ENCODE measurements around the gene SAFB.

Gene SAFB

GRCh38 chr19:5642204-5642603 lies 19.3 kb downstream of the SAFB start (continued):
- TF ChIP-seq TSHZ2 (CRISPR knock-in tag; IDR thresholded peaks at IDR 0.05) (no peak), PPARA (CRISPR knock-in tag; IDR thresholded peaks at IDR 0.05; ENCODE audit: borderline replicate concordance) (no peak)

- ATAC-seq, result no peak
- no peak for TF ChIP-seq POU6F1 (CRISPR knock-in tag; IDR thresholded peaks at IDR 0.05; ENCODE audit: borderline replicate concordance, low read depth)
- TF ChIP-seq ZNF70 (CRISPR knock-in tag; IDR thresholded peaks at IDR 0.05), result no peak
- TF ChIP-seq ARNTL (CRISPR knock-in tag; IDR thresholded peaks at IDR 0.05; ENCODE audit: borderline replicate concordance, low read depth), result no peak
- no peak for TF ChIP-seq GLIS3 (CRISPR knock-in tag; IDR thresholded peaks at IDR 0.05)
- no peak for TF ChIP-seq OSR1 (CRISPR knock-in tag; IDR thresholded peaks at IDR 0.05)
These were observed 20.2 kb downstream of the SAFB start for GRCh38 chr19:5643060-5643459.

GRCh38 chr19:5644037-5644436 lies 21.2 kb downstream of the SAFB start:
- ATAC-seq, result no peak
- TF ChIP-seq ISL1 (CRISPR knock-in tag; IDR thresholded peaks at IDR 0.05) (no peak), TSHZ2 (CRISPR knock-in tag; IDR thresholded peaks at IDR 0.05) (no peak), TOX (CRISPR knock-in tag; IDR thresholded peaks at IDR 0.05; ENCODE audit: borderline replicate concordance) (no peak), ZFP30 (CRISPR knock-in tag; IDR thresholded peaks at IDR 0.05) (no peak), ZFP3 (CRISPR knock-in tag; IDR thresholded peaks at IDR 0.05) (no peak), ZNF70 (CRISPR knock-in tag; IDR thresholded peaks at IDR 0.05) (no peak), PPARA (CRISPR knock-in tag; IDR thresholded peaks at IDR 0.05; ENCODE audit: borderline replicate concordance) (no peak)

GRCh38 chr19:5645409-5645808 lies 22.5 kb downstream of the SAFB start:
- no peak for ATAC-seq
- no peak for TF ChIP-seq PPARA (CRISPR knock-in tag; IDR thresholded peaks at IDR 0.05; ENCODE audit: borderline replicate concordance)
- TF ChIP-seq BACH2 (CRISPR knock-in tag; IDR thresholded peaks at IDR 0.05; ENCODE audit: borderline replicate concordance), result no peak
- TF ChIP-seq CSDC2 (CRISPR knock-in tag; IDR thresholded peaks at IDR 0.05), result no peak
- no peak for TF ChIP-seq TCF4 (CRISPR knock-in tag; IDR thresholded peaks at IDR 0.05; ENCODE audit: borderline replicate concordance)
- no peak for TF ChIP-seq TOX (CRISPR knock-in tag; IDR thresholded peaks at IDR 0.05; ENCODE audit: borderline replicate concordance)
- no peak for TF ChIP-seq GLIS3 (CRISPR knock-in tag; IDR thresholded peaks at IDR 0.05)

GRCh38 chr19:5646703-5647102 lies 23.8 kb downstream of the SAFB start:
- no peak for ATAC-seq
- TF ChIP-seq GLIS3 (CRISPR knock-in tag; IDR thresholded peaks at IDR 0.05) (no peak), CSRNP3 (CRISPR knock-in tag; IDR thresholded peaks at IDR 0.05) (no peak), RARB (CRISPR knock-in tag; IDR thresholded peaks at IDR 0.05) (no peak), CREB5 (CRISPR knock-in tag; IDR thresholded peaks at IDR 0.05; ENCODE audit: low read depth) (no peak), ZFP30 (CRISPR knock-in tag; IDR thresholded peaks at IDR 0.05) (no peak), ZNF70 (CRISPR knock-in tag; IDR thresholded peaks at IDR 0.05) (no peak), ZNF8 (CRISPR knock-in tag; IDR thresholded peaks at IDR 0.05) (no peak), BACH2 (CRISPR knock-in tag; IDR thresholded peaks at IDR 0.05; ENCODE audit: borderline replicate concordance) (no peak), ZFP3 (CRISPR knock-in tag; IDR thresholded peaks at IDR 0.05) (no peak), TOX (CRISPR knock-in tag; IDR thresholded peaks at IDR 0.05; ENCODE audit: borderline replicate concordance) (no peak), ESRRG (CRISPR knock-in tag; IDR thresholded peaks at IDR 0.05) (no peak), ISL1 (CRISPR knock-in tag; IDR thresholded peaks at IDR 0.05) (no peak), ZNF565 (CRISPR knock-in tag; conservative IDR thresholded peaks at IDR 0.05; ENCODE audit: low read depth) (no peak), ZC3H10 (CRISPR knock-in tag; IDR thresholded peaks at IDR 0.05) (no peak), OSR1 (CRISPR knock-in tag; IDR thresholded peaks at IDR 0.05) (no peak), TSHZ2 (CRISPR knock-in tag; IDR thresholded peaks at IDR 0.05) (no peak)
